ENCODE data around the gene BCAS1.
A peak's percentile ranks its signal among the peaks of the same experiment; 100 is the strongest.

The BCAS1 gene

DNA sequence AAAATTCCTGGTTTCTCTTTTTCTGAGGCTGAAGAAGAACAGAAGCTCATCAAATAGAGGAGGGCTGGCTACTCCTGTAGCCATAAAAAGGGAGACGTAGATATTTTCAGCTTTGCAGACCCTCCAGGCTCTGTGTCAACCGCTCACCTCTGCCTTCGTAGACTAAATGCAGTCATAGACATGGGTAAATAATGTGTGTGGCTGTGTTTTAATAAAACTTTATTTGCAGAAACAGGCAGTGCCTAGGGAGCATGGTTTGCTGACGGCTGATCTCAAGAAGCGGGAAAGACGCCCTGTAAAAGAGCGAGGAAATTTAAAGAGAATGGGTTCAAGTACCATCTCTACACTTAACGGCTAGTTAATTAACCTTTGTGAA, 171.8 kb downstream of the BCAS1 start:
- Histone ChIP-seq H3K27ac (ENCODE audit: low read depth, low read length) (no peak overlapping the region; the same call in 1 of the 2 replicates), H3K4me3 (ENCODE audit: low read length) (no peak overlapping the region), H3K36me3 (ENCODE audit: insufficient read depth, low read length) (no peaks in the 10 kb centered on the region), H3K9me3 (ENCODE audit: insufficient read depth, low read depth, low read length) (no peaks in the 10 kb centered on the region), H3K4me1 (ENCODE audit: insufficient read depth, low read length) (peaks cover 45% of the 10 kb centered on the region), H3K27me3 (ENCODE audit: insufficient read depth, low read length) (no peaks in the 10 kb centered on the region), H3K9ac (ENCODE audit: low read depth, low read length) (0 out of 2 replicates have a peak overlapping the region, but pooled peaks have one; percentile 13)
- WGBS: 92% methylated on average over 8 of the region's 8 CpGs

DNA sequence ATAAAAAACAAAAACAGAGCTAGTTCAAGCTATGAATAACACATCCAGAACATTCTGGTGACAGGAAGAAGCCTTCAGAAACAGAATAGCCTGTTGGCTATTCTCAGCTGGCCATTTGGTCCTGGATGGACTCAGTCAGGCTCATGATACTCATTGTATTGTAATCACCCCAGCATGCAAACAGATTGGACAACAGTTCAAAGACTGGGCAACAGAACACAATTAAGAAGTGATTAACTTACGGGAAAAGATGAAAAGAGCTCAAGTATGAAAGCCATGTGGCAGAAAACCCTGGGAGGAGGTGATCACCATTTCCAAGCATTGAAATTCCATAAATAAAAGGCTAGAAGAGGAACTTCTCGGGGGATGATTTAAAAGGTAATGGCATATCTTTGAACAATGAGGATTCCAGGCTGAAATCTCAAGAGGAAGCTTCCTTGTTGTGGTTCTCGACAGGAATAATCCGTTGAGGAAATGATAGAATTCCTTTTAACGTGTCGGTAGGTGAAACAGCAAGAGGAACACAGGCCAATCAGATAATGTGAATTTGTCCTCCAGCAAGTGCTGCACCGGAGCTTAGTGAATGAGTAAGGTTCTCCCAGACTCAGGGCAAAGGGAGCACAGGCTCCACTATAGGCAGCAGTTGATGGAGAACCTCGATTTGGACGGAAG, 172.4 kb downstream of the BCAS1 start:
- Histone ChIP-seq H3K4me1 (ENCODE audit: insufficient read depth, low read length) (peaks cover 50% of the 10 kb centered on the region), H3K27me3 (ENCODE audit: insufficient read depth, low read length) (no peaks in the 10 kb centered on the region), H3K9ac (ENCODE audit: low read depth, low read length) (0 out of 2 replicates have a peak overlapping the region, but pooled peaks have one; percentile 13), H3K36me3 (ENCODE audit: insufficient read depth, low read length) (no peaks in the 10 kb centered on the region), H3K9me3 (ENCODE audit: insufficient read depth, low read depth, low read length) (no peaks in the 10 kb centered on the region), H3K27ac (ENCODE audit: low read depth, low read length) (no peak overlapping the region), H3K4me3 (ENCODE audit: low read length) (no peak overlapping the region)
- 54% methylated on average over 9 of the region's 9 CpGs for WGBS

DNA sequence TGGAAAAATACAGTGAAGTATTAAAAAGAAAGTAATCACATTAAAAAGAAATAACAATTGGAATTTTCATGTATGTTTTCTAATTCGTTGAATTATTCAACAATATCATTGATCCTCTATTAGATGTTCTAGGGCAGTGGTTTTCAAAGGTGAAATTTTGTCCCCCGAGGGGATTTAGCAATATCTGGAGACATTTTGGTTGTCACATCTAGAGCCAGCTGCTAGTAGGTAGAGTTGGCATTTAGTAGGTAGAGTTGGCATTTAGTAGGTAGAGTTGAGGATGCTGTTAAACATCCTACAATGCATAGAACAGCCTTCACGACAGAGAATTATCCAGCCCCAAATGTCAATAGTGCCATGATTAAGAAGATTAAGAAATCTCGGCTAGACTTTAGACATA, 173.7 kb downstream of the BCAS1 start:
- H3K4me1 ChIP-seq (ENCODE audit: insufficient read depth, low read length): peaks cover 48% of the 10 kb centered on the region
- peaks cover 1% of the 10 kb centered on the region; the same call in 1 of the 2 replicates for H3K9me3 ChIP-seq (ENCODE audit: insufficient read depth, low read depth, low read length)
- H3K36me3 ChIP-seq (ENCODE audit: insufficient read depth, low read length): no peaks in the 10 kb centered on the region
- H3K27ac ChIP-seq (ENCODE audit: low read depth, low read length): no peak overlapping the region
- no peak overlapping the region for H3K9ac ChIP-seq (ENCODE audit: low read depth, low read length)
- no peaks in the 10 kb centered on the region for H3K27me3 ChIP-seq (ENCODE audit: insufficient read depth, low read length)
- no peak overlapping the region for H3K4me3 ChIP-seq (ENCODE audit: low read length)
- WGBS: 90% methylated on average over 1 of the region's 4 CpGs

DNA sequence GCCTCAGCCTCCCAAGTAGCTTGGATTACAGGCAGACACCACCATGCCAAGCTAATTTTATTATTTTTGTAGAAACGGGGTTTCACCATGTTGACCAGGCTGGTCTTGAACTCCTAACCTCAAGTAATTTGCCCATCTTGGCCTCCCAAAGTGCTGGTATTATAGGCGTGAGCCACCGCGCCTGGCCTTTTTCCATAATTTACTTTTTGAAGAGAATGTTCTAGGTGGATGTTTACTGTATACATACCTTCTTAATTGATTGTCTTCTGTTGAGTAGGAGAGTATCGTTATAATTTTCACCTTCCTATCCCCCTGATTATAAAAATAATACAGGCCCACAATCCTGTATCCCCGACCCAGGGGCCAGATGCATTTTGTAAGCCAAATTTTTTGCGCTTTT, 174.4 kb downstream of the BCAS1 start:
- Histone ChIP-seq H3K4me3 (ENCODE audit: low read length) (no peak overlapping the region), H3K9ac (ENCODE audit: low read depth, low read length) (no peak overlapping the region), H3K4me1 (ENCODE audit: insufficient read depth, low read length) (peaks cover 41% of the 10 kb centered on the region), H3K36me3 (ENCODE audit: insufficient read depth, low read length) (no peaks in the 10 kb centered on the region), H3K27ac (ENCODE audit: low read depth, low read length) (no peak overlapping the region), H3K9me3 (ENCODE audit: insufficient read depth, low read depth, low read length) (peaks cover 5% of the 10 kb centered on the region; the same call in 1 of the 2 replicates), H3K27me3 (ENCODE audit: insufficient read depth, low read length) (no peaks in the 10 kb centered on the region)
- 98% methylated on average over 6 of the region's 7 CpGs for WGBS

DNA sequence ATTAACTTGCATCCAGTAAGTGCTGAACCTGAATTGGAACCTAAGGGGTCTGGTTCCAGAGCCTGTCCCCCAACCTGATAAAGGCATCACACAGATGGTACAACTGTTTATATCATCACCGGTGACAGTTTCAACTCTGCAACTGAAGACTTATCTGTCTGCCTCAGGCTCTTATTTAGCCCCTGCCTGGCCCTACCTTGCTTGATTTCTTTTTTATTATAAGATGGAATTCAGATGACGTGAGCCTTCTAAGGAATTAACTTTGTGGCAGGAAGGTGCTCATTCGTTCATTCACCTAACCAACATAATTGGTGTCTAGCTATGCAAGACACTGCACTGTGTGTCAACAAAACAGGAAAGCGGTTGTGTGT, 175.0 kb downstream of the BCAS1 start:
- H3K4me3 ChIP-seq (ENCODE audit: low read length): no peak overlapping the region
- H3K9me3 ChIP-seq (ENCODE audit: insufficient read depth, low read depth, low read length): peaks cover 5% of the 10 kb centered on the region; the same call in 1 of the 2 replicates
- H3K36me3 ChIP-seq (ENCODE audit: insufficient read depth, low read length): no peaks in the 10 kb centered on the region
- H3K4me1 ChIP-seq (ENCODE audit: insufficient read depth, low read length): peaks cover 35% of the 10 kb centered on the region
- H3K27me3 ChIP-seq (ENCODE audit: insufficient read depth, low read length): no peaks in the 10 kb centered on the region
- no peak overlapping the region for H3K27ac ChIP-seq (ENCODE audit: low read depth, low read length)
- no peak overlapping the region for H3K9ac ChIP-seq (ENCODE audit: low read depth, low read length)
- WGBS: 99% methylated on average over 2 of the region's 4 CpGs

DNA sequence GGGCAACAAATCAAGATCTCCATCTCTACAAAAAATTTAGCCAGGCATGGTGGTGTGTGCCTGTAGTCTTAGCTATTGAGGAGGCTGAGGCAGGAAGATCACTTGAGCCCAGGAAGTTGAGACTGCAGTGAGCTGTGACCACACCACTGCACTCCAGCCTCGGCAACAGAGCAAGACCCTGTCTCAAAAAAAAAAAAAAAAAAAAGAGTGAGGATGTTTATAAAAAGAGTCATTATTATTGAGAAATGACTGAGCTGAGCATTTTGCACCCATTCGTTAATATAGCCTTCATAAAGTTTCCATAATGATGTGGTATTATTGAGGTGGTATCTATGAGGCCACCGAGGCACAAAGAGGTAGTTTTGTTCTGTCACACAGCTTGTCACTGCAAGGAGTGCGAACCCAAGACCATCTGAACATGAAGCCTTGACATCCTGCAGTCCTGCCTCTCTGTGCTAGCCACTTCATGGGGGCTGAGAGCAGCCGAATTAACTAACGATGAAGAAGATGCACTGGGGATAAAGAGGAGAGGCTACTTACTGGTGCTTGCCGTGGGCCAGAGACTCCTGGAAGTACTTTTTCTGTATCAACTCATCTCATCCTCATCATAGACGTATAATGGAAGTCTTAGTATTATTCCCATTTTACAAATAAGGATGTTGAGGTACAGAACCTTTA, 175.5 kb downstream of the BCAS1 start:
- WGBS: 96% methylated on average over 7 of the region's 8 CpGs
- H3K9me3 ChIP-seq (ENCODE audit: insufficient read depth, low read depth, low read length): peaks cover 5% of the 10 kb centered on the region; the same call in 1 of the 2 replicates
- peaks cover 30% of the 10 kb centered on the region for H3K4me1 ChIP-seq (ENCODE audit: insufficient read depth, low read length)
- no peaks in the 10 kb centered on the region for H3K27me3 ChIP-seq (ENCODE audit: insufficient read depth, low read length)
- no peaks in the 10 kb centered on the region for H3K36me3 ChIP-seq (ENCODE audit: insufficient read depth, low read length)
- no peak overlapping the region for H3K4me3 ChIP-seq (ENCODE audit: low read length)
- no peak overlapping the region for H3K27ac ChIP-seq (ENCODE audit: low read depth, low read length)
- H3K9ac ChIP-seq (ENCODE audit: low read depth, low read length): no peak overlapping the region

Measured in HUES64 (cell line).